ENCODE data around the gene LYRM4. TPM values are rescaled to one million over a fixed set of nuclear protein-coding genes. Genes with fewer than 3 reads are reported as not detected.

The LYRM4 gene
- total RNA-seq (2022), result 16.5 and 18.5 TPM in 2 replicates
- Bru-seq, nascent RNA, result percentile 61 among the genes with signal in this experiment
- percentile 56 among the genes with signal in this experiment for BruChase-seq, experiment 1, labeled RNA remaining after a 6-hour chase
- percentile 61 among the genes with signal in this experiment for BruChase-seq, experiment 2, labeled RNA remaining after a 2-hour chase
- long read RNA-seq, full-length matches to known transcripts, result 22 of 22 reads
- long read RNA-seq, partial matches to known transcripts, result 0 of 22 reads
- long read RNA-seq, other reads (novel, unspliced or antisense), result 0 of 22 reads

DNA sequence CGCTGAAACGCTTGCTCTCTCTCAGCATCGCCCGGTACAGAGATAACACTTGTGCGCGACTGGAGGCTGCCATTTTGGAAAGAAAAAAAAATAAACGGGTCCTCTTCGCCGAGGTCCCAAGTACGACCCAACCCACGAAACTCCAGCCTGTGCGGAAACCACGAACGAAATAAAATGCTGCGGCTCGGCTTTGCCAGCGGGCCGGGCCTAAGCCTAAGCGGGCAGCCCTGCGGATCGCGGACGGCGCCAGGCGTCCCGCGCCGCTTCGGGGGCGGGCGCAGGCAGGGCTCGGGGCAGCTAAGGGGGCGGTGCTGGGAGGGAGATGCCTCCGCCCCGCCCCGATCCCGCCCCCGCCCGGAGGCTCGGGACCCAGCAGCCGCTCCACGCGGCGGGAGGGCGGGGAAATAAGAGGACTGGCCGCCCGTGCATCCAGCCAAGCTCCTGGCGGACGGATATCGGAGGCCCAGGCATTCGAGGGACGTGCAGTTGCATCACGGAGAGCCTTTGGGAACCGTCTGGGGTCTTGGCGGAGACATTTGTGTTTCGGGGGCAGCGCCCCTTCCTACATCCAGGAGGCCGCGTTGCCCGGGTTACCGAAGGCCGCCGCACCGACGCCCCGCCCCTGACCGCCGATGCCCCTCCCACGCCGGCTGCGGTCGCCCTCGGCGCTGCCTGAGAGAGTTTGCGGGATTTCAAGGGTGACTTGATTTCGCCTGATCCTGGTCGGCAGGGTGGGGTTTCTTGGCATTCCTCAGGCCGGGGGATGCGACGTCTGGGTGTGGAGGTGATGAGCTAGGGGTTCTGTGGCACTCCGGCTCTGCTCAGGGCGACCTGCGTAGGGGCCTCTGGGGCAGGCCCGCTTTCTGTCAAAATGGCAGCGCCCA lies at the start of gene LYRM4, which contains the start of gene FARS2:
LYRM4 (minus strand) TSS at position 290 of the 884 bp plus-strand sequence; CDS start at position 73, 217 bp downstream.
FARS2 (plus strand) TSS at position 853 of the 884 bp plus-strand sequence.
- no TSS peak for BruUV-seq (replicated peaks)

GRCh38 chr6:5308066-5308465 lies 47.3 kb upstream of the LYRM4 start:
- Mint-ChIP-seq H3K27me3 (ENCODE audit: unreplicated experiment) (no peaks in the 10 kb centered on the region), H3K27ac (ENCODE audit: unreplicated experiment) (no peak overlapping the region), H3K9me3 (ENCODE audit: low read depth, unreplicated experiment) (no peaks in the 10 kb centered on the region), H3K4me3 (ENCODE audit: low read depth, unreplicated experiment) (no peak overlapping the region), H3K4me1 (ENCODE audit: low read depth, unreplicated experiment) (peaks cover 8% of the 10 kb centered on the region), H3K36me3 (ENCODE audit: insufficient read depth, unreplicated experiment) (no peaks in the 10 kb centered on the region)
- no peak for DNase-seq
- no TSS peak for BruUV-seq (replicated peaks)
- CTCF ChIA-PET, result no interaction called here
- intact Hi-C loops (cut with micrococcal nuclease; ENCODE audit: unreplicated experiment), result loop anchor here (10.0 kb wide), 1 partner anchor 253 kb away; no protein-coding TSS in a partner anchor
- TF ChIP-seq, protein P1, sequence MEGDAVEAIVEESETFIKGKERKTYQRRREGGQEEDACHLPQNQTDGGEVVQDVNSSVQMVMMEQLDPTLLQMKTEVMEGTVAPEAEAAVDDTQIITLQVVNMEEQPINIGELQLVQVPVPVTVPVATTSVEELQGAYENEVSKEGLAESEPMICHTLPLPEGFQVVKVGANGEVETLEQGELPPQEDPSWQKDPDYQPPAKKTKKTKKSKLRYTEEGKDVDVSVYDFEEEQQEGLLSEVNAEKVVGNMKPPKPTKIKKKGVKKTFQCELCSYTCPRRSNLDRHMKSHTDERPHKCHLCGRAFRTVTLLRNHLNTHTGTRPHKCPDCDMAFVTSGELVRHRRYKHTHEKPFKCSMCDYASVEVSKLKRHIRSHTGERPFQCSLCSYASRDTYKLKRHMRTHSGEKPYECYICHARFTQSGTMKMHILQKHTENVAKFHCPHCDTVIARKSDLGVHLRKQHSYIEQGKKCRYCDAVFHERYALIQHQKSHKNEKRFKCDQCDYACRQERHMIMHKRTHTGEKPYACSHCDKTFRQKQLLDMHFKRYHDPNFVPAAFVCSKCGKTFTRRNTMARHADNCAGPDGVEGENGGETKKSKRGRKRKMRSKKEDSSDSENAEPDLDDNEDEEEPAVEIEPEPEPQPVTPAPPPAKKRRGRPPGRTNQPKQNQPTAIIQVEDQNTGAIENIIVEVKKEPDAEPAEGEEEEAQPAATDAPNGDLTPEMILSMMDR (IDR thresholded peaks at IDR 0.05; ENCODE audit: unreplicated experiment), result no peak

More for the DNA sequence above, at the start of gene LYRM4, which contains the start of gene FARS2:
- intact Hi-C loops (cut with micrococcal nuclease; ENCODE audit: unreplicated experiment), result no loop called here
- TF ChIP-seq, protein P1 (IDR thresholded peaks at IDR 0.05; ENCODE audit: unreplicated experiment), result no peak
- H3K4me1 Mint-ChIP-seq (ENCODE audit: low read depth, unreplicated experiment), result peaks cover 19% of the 10 kb centered on the region
- no peaks in the 10 kb centered on the region for H3K9me3 Mint-ChIP-seq (ENCODE audit: low read depth, unreplicated experiment)
- DNase-seq, result peak; percentile 87
- H3K4me3 Mint-ChIP-seq (ENCODE audit: low read depth, unreplicated experiment), result peak within 1 kb of the TSS; percentile 91
- peaks cover 39% of the 10 kb centered on the region for H3K36me3 Mint-ChIP-seq (ENCODE audit: insufficient read depth, unreplicated experiment)
- CTCF ChIA-PET, result no interaction called here
- H3K27me3 Mint-ChIP-seq (ENCODE audit: unreplicated experiment), result no peaks in the 10 kb centered on the region
- peak within 1 kb of the TSS; percentile 98 for H3K27ac Mint-ChIP-seq (ENCODE audit: unreplicated experiment)

DNA sequence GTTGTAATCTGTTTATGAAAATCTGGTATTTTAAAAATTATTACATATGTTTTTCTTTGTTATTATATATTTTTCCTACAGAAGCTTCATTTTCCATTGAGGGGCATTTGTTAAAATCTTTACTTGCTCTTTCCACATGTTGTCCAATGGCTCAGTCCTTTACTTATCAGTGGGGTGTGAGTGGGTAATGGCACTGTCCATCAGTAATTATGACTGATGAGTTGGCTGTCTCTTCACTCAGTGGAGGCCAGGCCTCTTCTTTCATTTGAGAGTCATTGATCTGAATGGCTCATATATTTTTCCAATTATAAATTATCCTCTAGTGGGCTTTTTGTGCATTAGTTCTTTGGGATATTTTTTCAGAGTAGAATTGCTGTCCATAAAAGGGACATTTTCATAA lies 46.3 kb upstream of the LYRM4 start:
- BruUV-seq (replicated peaks), result no TSS peak
- intact Hi-C loops (cut with micrococcal nuclease; ENCODE audit: unreplicated experiment), result loop anchor here (10.0 kb wide), 1 partner anchor 252 kb away; no protein-coding TSS in a partner anchor
- DNase-seq, result no peak
- Mint-ChIP-seq H3K4me3 (ENCODE audit: low read depth, unreplicated experiment) (no peak overlapping the region), H3K4me1 (ENCODE audit: low read depth, unreplicated experiment) (peaks cover 16% of the 10 kb centered on the region), H3K27ac (ENCODE audit: unreplicated experiment) (no peak overlapping the region), H3K27me3 (ENCODE audit: unreplicated experiment) (no peaks in the 10 kb centered on the region), H3K9me3 (ENCODE audit: low read depth, unreplicated experiment) (no peaks in the 10 kb centered on the region), H3K36me3 (ENCODE audit: insufficient read depth, unreplicated experiment) (no peaks in the 10 kb centered on the region)
- TF ChIP-seq, protein P1 (IDR thresholded peaks at IDR 0.05; ENCODE audit: unreplicated experiment), result no peak
- CTCF ChIA-PET, result no interaction called here

DNA sequence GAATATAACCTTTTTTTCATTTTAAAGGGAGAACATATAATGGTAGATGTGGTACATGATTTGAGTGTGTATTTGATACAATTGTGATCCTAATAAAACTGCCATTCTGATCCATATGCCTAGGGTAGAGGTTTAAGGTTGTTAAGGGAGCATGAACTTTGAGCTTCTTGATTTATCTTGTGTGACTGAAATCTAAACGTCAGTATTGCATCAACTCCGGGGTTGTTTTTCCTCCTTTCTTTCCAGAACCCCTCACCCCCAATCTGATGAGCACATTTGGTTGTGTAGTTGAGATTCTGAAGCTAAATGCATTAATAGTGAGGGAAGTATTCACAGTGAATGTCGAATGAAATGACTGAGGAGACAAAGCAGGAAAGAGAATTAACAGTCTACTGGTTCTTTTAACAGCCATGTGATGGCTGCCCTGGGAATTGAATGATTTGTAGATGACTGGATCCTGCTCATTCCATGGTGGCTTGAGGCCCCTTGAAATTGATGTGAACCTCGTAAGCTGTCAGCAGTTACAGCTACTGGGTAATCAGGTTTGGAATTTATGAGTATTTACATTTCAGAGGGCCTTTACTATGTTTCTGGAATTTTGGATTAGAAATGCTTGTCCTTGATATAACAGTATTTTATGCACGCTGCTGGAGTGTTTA lies 45.3 kb upstream of the LYRM4 start:
- BruUV-seq (replicated peaks), result no TSS peak
- H3K36me3 Mint-ChIP-seq (ENCODE audit: insufficient read depth, unreplicated experiment), result no peaks in the 10 kb centered on the region
- TF ChIP-seq, protein P1 (IDR thresholded peaks at IDR 0.05; ENCODE audit: unreplicated experiment), result no peak
- no peaks in the 10 kb centered on the region for H3K27me3 Mint-ChIP-seq (ENCODE audit: unreplicated experiment)
- no peak overlapping the region for H3K27ac Mint-ChIP-seq (ENCODE audit: unreplicated experiment)
- intact Hi-C loops (cut with micrococcal nuclease; ENCODE audit: unreplicated experiment), result loop anchor here (10.0 kb wide), 1 partner anchor 251 kb away; no protein-coding TSS in a partner anchor
- CTCF ChIA-PET, result no interaction called here
- no peaks in the 10 kb centered on the region for H3K9me3 Mint-ChIP-seq (ENCODE audit: low read depth, unreplicated experiment)
- no peak for DNase-seq
- no peak overlapping the region for H3K4me3 Mint-ChIP-seq (ENCODE audit: low read depth, unreplicated experiment)
- peaks cover 16% of the 10 kb centered on the region for H3K4me1 Mint-ChIP-seq (ENCODE audit: low read depth, unreplicated experiment)

Measured in Calu3 (cell line).